ENCODE data around the gene PLA2G4A. TPM values are rescaled to one million over a fixed set of nuclear protein-coding genes. Genes with fewer than 3 reads are reported as not detected.

The PLA2G4A gene
- total RNA-seq, 1 experiment from 2014 or later = 8.6 TPM

DNA sequence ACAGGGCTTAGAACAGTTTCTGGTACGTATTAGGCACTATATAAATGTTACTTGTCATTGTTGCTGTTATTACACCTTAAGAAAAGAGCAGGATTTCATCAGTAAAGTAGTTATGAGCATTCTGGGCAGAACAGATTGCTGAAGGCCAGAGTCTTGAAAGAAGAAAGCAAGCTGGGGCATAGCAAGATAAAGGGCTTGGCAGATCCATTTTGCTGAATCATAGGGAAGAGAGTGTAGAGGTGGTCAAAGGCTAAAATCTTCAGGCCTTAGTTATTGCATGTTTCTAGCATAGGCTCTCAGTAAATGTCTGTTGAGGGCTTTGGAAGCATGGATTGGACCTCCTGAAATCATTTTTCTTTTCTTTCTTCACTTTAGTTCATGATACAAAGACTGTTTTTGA lies 67.5 kb downstream of the PLA2G4A start (continued):
- TF ChIP-seq, protein P1, sequence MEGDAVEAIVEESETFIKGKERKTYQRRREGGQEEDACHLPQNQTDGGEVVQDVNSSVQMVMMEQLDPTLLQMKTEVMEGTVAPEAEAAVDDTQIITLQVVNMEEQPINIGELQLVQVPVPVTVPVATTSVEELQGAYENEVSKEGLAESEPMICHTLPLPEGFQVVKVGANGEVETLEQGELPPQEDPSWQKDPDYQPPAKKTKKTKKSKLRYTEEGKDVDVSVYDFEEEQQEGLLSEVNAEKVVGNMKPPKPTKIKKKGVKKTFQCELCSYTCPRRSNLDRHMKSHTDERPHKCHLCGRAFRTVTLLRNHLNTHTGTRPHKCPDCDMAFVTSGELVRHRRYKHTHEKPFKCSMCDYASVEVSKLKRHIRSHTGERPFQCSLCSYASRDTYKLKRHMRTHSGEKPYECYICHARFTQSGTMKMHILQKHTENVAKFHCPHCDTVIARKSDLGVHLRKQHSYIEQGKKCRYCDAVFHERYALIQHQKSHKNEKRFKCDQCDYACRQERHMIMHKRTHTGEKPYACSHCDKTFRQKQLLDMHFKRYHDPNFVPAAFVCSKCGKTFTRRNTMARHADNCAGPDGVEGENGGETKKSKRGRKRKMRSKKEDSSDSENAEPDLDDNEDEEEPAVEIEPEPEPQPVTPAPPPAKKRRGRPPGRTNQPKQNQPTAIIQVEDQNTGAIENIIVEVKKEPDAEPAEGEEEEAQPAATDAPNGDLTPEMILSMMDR (IDR thresholded peaks at IDR 0.05 in 2 of 3, conservative IDR thresholded peaks at IDR 0.05 in 1 of 3; ENCODE audit: borderline replicate concordance in 1 of 3, insufficient read depth in 1 of 3, low read depth in 2 of 3, low read length in 2 of 3) = no peak
- TF ChIP-seq SP1 (IDR thresholded peaks at IDR 0.05; ENCODE audit: low read depth) = no peak

DNA sequence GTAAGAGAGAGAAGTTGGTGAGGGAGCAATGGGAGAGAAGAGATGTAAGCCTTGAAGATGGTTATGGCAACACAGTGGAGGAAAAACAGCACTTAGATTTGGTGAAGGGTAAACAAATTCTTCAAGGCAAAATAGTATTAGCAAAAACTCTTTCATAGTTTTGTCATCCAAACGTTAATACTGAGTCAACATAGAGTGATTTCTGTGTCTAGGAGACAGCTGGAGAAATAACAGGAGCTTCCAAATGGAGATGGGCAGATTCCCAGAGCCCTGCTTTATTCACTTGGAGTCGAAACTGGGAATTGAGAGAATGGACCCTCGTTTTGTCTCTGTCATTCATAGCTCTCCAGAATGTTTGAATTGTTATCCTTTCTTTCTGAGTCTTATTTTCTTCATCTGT lies 68.3 kb downstream of the PLA2G4A start:
- no peak for ATAC-seq
- no peak for DNase-seq (ENCODE audit: low read depth, low spot score)
- Histone ChIP-seq H2AFZ (ENCODE audit: low read depth, low read length, poor library complexity, severe bottlenecking) (no peak overlapping the region), H3K4me1 (ENCODE audit: control insufficient read depth in 1 of 2, insufficient read depth in 2 of 2, low read length in 2 of 2) (no peaks in the 10 kb centered on the region), H3K79me2 (ENCODE audit: insufficient read depth, low read length) (no peaks in the 10 kb centered on the region), H3K9me2 (ENCODE audit: insufficient read depth) (no peaks in the 10 kb centered on the region), H3K4me3 (replicated peaks in 1 of 2; ENCODE audit: low read depth in 1 of 2, low read length in 2 of 2) (no peak overlapping the region), H3K27ac (ENCODE audit: low read depth, low read length) (no peak overlapping the region), H4K20me1 (ENCODE audit: insufficient read depth) (no peaks in the 10 kb centered on the region), H3K9ac (ENCODE audit: low read length) (no peak overlapping the region), H3K9me3 (ENCODE audit: control insufficient read depth in 1 of 2, insufficient read depth in 1 of 2, low read depth in 1 of 2, low read length in 2 of 2) (no peaks in the 10 kb centered on the region), H3K36me3 (ENCODE audit: control insufficient read depth in 1 of 2, insufficient read depth in 2 of 2, low read length in 2 of 2) (no peaks in the 10 kb centered on the region), H3K4me2 (ENCODE audit: low read length) (no peak overlapping the region), H3K27me3 (ENCODE audit: insufficient read depth, low read length) (no peaks in the 10 kb centered on the region)
- CTCF ChIA-PET = no interaction called here
- RAD21 ChIA-PET (ENCODE audit: low non-redundant PET in 1 of 2, low total read pairs in 2 of 2, uncharacterized antibody in 2 of 2, unreplicated experiment in 2 of 2) = no interaction called here
- POLR2A ChIA-PET = no interaction called here
- TF ChIP-seq FOSL1 (IDR thresholded peaks at IDR 0.05; ENCODE audit: low read depth) = no peak
- TF ChIP-seq EZH2 (IDR thresholded peaks at IDR 0.05) = no peak
- no peak for TF ChIP-seq CEBPB (IDR thresholded peaks at IDR 0.05; ENCODE audit: low read depth)
- no TSS peak for BruUV-seq (replicated peaks)
- intact Hi-C loops (cut with micrococcal nuclease) = no loop called here

DNA sequence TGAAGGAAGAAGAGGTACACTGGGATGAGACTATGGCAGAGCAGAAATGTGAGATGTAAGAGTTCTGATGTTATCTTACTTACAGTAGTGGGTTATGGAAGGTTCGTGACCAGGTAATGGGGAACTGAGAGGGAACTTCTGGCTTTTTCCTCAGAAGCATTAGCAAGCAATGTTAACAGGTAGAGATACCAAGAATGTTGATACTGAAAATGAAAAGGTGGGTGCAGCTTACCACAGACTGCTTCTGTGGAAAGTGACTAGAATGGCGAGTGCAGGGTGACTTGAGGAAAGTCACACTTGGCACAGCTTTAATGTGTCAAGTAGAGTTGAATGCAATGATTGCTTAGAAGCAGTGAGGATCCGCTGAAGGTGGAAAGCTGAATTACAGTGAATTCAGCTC lies 70.8 kb downstream of the PLA2G4A start:
- BruUV-seq (replicated peaks) = no TSS peak
- H3K4me1 ChIP-seq (ENCODE audit: control insufficient read depth in 1 of 2, insufficient read depth in 2 of 2, low read length in 2 of 2) = no peaks in the 10 kb centered on the region
- POLR2A ChIA-PET = no interaction called here
- no peak for TF ChIP-seq FOSL1 (IDR thresholded peaks at IDR 0.05; ENCODE audit: low read depth)
- no peak for TF ChIP-seq EGR1 (IDR thresholded peaks at IDR 0.05; ENCODE audit: low read depth)
- TF ChIP-seq, protein P1 (IDR thresholded peaks at IDR 0.05 in 2 of 3, conservative IDR thresholded peaks at IDR 0.05 in 1 of 3; ENCODE audit: borderline replicate concordance in 1 of 3, insufficient read depth in 1 of 3, low read depth in 2 of 3, low read length in 2 of 3) = no peak
- TF ChIP-seq, protein P2, sequence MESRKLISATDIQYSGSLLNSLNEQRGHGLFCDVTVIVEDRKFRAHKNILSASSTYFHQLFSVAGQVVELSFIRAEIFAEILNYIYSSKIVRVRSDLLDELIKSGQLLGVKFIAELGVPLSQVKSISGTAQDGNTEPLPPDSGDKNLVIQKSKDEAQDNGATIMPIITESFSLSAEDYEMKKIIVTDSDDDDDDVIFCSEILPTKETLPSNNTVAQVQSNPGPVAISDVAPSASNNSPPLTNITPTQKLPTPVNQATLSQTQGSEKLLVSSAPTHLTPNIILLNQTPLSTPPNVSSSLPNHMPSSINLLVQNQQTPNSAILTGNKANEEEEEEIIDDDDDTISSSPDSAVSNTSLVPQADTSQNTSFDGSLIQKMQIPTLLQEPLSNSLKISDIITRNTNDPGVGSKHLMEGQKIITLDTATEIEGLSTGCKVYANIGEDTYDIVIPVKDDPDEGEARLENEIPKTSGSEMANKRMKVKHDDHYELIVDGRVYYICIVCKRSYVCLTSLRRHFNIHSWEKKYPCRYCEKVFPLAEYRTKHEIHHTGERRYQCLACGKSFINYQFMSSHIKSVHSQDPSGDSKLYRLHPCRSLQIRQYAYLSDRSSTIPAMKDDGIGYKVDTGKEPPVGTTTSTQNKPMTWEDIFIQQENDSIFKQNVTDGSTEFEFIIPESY (IDR thresholded peaks at IDR 0.05; ENCODE audit: extremely low read depth, insufficient replicate concordance, low read length) = no peak
- TF ChIP-seq CBX3 (IDR thresholded peaks at IDR 0.05; ENCODE audit: low read depth) = no peak
- no peak for TF ChIP-seq TCF7L2 (IDR thresholded peaks at IDR 0.05; ENCODE audit: borderline replicate concordance, extremely low read depth, insufficient read depth, insufficient read length)
- TF ChIP-seq CEBPB (IDR thresholded peaks at IDR 0.05; ENCODE audit: low read depth) = no peak
- no peak for TF ChIP-seq JUND (IDR thresholded peaks at IDR 0.05)
- no peak for TF ChIP-seq ZNF274 (IDR thresholded peaks at IDR 0.05; ENCODE audit: low read depth, low read length)

More for the DNA sequence above, 70.8 kb downstream of the PLA2G4A start:
- Histone ChIP-seq H3K27ac (ENCODE audit: low read depth, low read length) (no peak overlapping the region), H3K4me3 (replicated peaks in 1 of 2; ENCODE audit: low read depth in 1 of 2, low read length in 2 of 2) (no peak overlapping the region), H3K27me3 (ENCODE audit: insufficient read depth, low read length) (no peaks in the 10 kb centered on the region), H3K9me3 (ENCODE audit: control insufficient read depth in 1 of 2, insufficient read depth in 1 of 2, low read depth in 1 of 2, low read length in 2 of 2) (no peaks in the 10 kb centered on the region), H3K9me2 (ENCODE audit: insufficient read depth) (no peaks in the 10 kb centered on the region), H2AFZ (ENCODE audit: low read depth, low read length, poor library complexity, severe bottlenecking) (no peak overlapping the region), H3K4me2 (ENCODE audit: low read length) (no peak overlapping the region), H3K9ac (ENCODE audit: low read length) (no peak overlapping the region), H3K36me3 (ENCODE audit: control insufficient read depth in 1 of 2, insufficient read depth in 2 of 2, low read length in 2 of 2) (no peaks in the 10 kb centered on the region), H3K79me2 (ENCODE audit: insufficient read depth, low read length) (no peaks in the 10 kb centered on the region), H4K20me1 (ENCODE audit: insufficient read depth) (no peaks in the 10 kb centered on the region)
- CTCF ChIA-PET = no interaction called here
- ATAC-seq (no peak), DNase-seq (ENCODE audit: low read depth, low spot score) (no peak)
- RAD21 ChIA-PET (ENCODE audit: low non-redundant PET in 1 of 2, low total read pairs in 2 of 2, uncharacterized antibody in 2 of 2, unreplicated experiment in 2 of 2) = no interaction called here
- intact Hi-C loops (cut with micrococcal nuclease) = no loop called here
